H1 (cell line): ENCODE results near the gene PDCD5. TPM values are rescaled to one million over a fixed set of nuclear protein-coding genes. Genes with fewer than 3 reads are reported as not detected.

ENCODE experiments used
- polyA plus RNA-seq, 7 experiments: library from polyadenylated mRNA; depleted of rRNA in 3 of 7; stranded (reverse) in 5 of 7; unstranded in 2 of 7; fragments of >200 nt in 5 of 7; fragments of 200-250 nt in 2 of 7; gene quantifications; 1 replicate in 5 of 7; 2 replicates in 1 of 7; 4 replicates in 1 of 7; pipeline versions ENCODE4 v1.2.1 to v1.2.3, GENCODE V29; 2011 to 2013; ENCODE audit warnings: missing spikeins in 2 of 7, mixed read lengths in 2 of 7
- small RNA-seq: library from polyadenylated mRNA; stranded (forward); fragments of <200 nt; extraction: miRNeasy Mini kit (QIAGEN cat#:217004); gene quantifications from one replicate; pipeline ENCODE3, GENCODE V24; 2013; ENCODE audit not compliant: insufficient read depth
- total RNA-seq: library from RNA; stranded (reverse); fragmentation: NEBNext Ultra II Directional; extraction: Animal tissue kit (Norgen Biotek cat#: 25700); gene quantifications from 2 replicates; pipeline ENCODE4 v1.2.1, GENCODE V29; 2021

Gene PDCD5
- total and polyA plus RNA-seq, 2 of the 8 experiments (the other 6 are each of a cell fraction or from before 2014, with no cell fraction given), result 43.2 to 98.8 TPM

Small RNA genes lying within 50 kb of the gene (small RNA-seq; reads per million reads assigned to genes)
- 0.51 reads per million for gene SNORA68B

Other genes starting within 250 kb of the PDCD5 start
- 28.8 TPM in 2 replicates for gene ZNF507, start 235.6 kb upstream of the PDCD5 start, total RNA-seq
- gene ZNF507, start 235.6 kb upstream of the PDCD5 start, polyA plus RNA-seq (2011; rRNA removed), result 6.7 and 8.6 TPM in 2 replicates
- 60.2 and 60.7 TPM in 2 replicates for gene DPY19L3, start 175.4 kb upstream of the PDCD5 start, total RNA-seq
- 35.3 and 61.6 TPM in 2 replicates for gene DPY19L3, start 175.4 kb upstream of the PDCD5 start, polyA plus RNA-seq (2011; rRNA removed)
- 55.7 and 57.4 TPM in 2 replicates for gene ANKRD27, start 94.0 kb downstream of the PDCD5 start, total RNA-seq
- 27.9 and 30.5 TPM in 2 replicates for gene ANKRD27, start 94.0 kb downstream of the PDCD5 start, polyA plus RNA-seq (2011; rRNA removed)
- gene RGS9BP, start 94.7 kb downstream of the PDCD5 start, total RNA-seq, result 0.26 and 0.33 TPM in 2 replicates
- 0.11 TPM in 2 replicates for gene RGS9BP, start 94.7 kb downstream of the PDCD5 start, polyA plus RNA-seq (2011; rRNA removed)
- 2.4 and 3.3 TPM in 2 replicates for gene NUDT19, start 110.6 kb downstream of the PDCD5 start, total RNA-seq
- gene NUDT19, start 110.6 kb downstream of the PDCD5 start, polyA plus RNA-seq (2011; rRNA removed), result 2.0 TPM in 2 replicates
- 0.73 and 0.88 TPM in 2 replicates for gene TDRD12, start 138.6 kb downstream of the PDCD5 start, total RNA-seq
- 0.36 and 0.39 TPM in 2 replicates for gene TDRD12, start 138.6 kb downstream of the PDCD5 start, polyA plus RNA-seq (2011; rRNA removed)